ENCODE data around the gene ITGAV. TPM values are rescaled to one million over a fixed set of nuclear protein-coding genes. Genes with fewer than 3 reads are reported as not detected.

Gene ITGAV
- total RNA-seq, 1 donor: 311 TPM

DNA sequence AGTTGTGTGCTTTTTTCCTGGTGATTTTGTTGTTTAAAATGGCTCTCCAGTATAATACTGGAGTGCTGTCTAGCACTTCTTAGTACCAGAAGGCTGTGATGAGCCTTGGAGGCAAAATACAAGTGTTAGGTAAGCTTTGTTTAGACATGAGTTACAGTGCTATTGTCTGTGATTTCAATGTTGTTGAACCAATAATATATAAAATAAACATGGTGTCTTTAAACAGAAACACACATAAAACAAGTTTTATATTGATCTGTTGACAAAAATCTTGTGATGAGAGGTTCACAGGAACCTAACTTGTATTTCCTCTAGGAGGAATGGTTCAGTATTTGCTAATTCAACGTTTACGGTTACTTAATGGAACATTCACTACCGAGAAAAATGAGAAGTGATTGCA is 99.0 kb downstream of the ITGAV start:
- Histone ChIP-seq H3K9me3 (ENCODE audit: low read depth, low read length) (peaks cover 1% of the 10 kb centered on the region), H2AFZ (ENCODE audit: low read length) (no peak overlapping the region), H3K4me1 (ENCODE audit: insufficient read depth, low read length) (peaks cover 4% of the 10 kb centered on the region), H3K79me2 (ENCODE audit: insufficient read depth, low read length) (no peaks in the 10 kb centered on the region), H4K20me1 (ENCODE audit: insufficient read depth, low read length) (no peaks in the 10 kb centered on the region), H3K36me3 (ENCODE audit: insufficient read depth, low read length) (no peaks in the 10 kb centered on the region), H3K4me3 (ENCODE audit: insufficient read depth, low read length) (no peak overlapping the region), H3K27me3 (ENCODE audit: insufficient read depth, low read length) (no peaks in the 10 kb centered on the region), H3K4me2 (ENCODE audit: insufficient read depth, low read length) (no peak overlapping the region), H3K27ac (ENCODE audit: low read depth, low read length) (no peak overlapping the region)
- TF ChIP-seq, protein P1, sequence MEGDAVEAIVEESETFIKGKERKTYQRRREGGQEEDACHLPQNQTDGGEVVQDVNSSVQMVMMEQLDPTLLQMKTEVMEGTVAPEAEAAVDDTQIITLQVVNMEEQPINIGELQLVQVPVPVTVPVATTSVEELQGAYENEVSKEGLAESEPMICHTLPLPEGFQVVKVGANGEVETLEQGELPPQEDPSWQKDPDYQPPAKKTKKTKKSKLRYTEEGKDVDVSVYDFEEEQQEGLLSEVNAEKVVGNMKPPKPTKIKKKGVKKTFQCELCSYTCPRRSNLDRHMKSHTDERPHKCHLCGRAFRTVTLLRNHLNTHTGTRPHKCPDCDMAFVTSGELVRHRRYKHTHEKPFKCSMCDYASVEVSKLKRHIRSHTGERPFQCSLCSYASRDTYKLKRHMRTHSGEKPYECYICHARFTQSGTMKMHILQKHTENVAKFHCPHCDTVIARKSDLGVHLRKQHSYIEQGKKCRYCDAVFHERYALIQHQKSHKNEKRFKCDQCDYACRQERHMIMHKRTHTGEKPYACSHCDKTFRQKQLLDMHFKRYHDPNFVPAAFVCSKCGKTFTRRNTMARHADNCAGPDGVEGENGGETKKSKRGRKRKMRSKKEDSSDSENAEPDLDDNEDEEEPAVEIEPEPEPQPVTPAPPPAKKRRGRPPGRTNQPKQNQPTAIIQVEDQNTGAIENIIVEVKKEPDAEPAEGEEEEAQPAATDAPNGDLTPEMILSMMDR (IDR thresholded peaks at IDR 0.05; ENCODE audit: extremely low read depth, low read depth, low read length): no peak
- DNase-seq (ENCODE audit: insufficient read length, low spot score, missing footprints): no peak

DNA sequence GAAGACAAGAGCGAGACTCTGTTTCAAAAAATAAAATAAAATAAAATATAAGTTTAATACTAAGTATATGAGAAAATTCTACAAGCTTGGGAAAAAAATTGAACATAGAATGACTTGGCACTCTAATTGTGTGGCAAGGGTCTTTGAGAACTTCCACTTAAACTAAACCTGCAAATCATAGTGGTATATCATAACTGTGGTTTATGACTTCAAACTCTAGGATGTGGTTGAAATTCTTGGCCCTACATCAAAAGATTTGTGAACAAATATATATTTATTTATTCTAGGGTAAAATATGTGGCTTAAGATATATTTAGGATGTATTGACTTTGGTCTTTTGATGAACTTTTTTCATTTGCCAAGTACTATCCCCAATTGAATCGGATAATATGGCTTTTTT is 100.9 kb downstream of the ITGAV start:
- H3K4me1 ChIP-seq (ENCODE audit: insufficient read depth, low read length): peaks cover 11% of the 10 kb centered on the region
- DNase-seq (ENCODE audit: insufficient read length, low spot score, missing footprints): no peak
- H3K4me3 ChIP-seq (ENCODE audit: insufficient read depth, low read length): no peak overlapping the region
- H3K36me3 ChIP-seq (ENCODE audit: insufficient read depth, low read length): no peaks in the 10 kb centered on the region
- H3K79me2 ChIP-seq (ENCODE audit: insufficient read depth, low read length): peaks cover 8% of the 10 kb centered on the region
- TF ChIP-seq, protein P1 (IDR thresholded peaks at IDR 0.05; ENCODE audit: extremely low read depth, low read depth, low read length): no peak
- peaks cover 1% of the 10 kb centered on the region for H3K9me3 ChIP-seq (ENCODE audit: low read depth, low read length)
- H4K20me1 ChIP-seq (ENCODE audit: insufficient read depth, low read length): no peaks in the 10 kb centered on the region
- no peak overlapping the region for H3K27ac ChIP-seq (ENCODE audit: low read depth, low read length)
- H3K4me2 ChIP-seq (ENCODE audit: insufficient read depth, low read length): no peak overlapping the region
- no peaks in the 10 kb centered on the region for H3K27me3 ChIP-seq (ENCODE audit: insufficient read depth, low read length)
- no peak overlapping the region for H2AFZ ChIP-seq (ENCODE audit: low read length)

GRCh38 chr2:186691231-186691630 is 101.4 kb downstream of the ITGAV start:
- Histone ChIP-seq H4K20me1 (ENCODE audit: insufficient read depth, low read length) (no peaks in the 10 kb centered on the region), H3K4me2 (ENCODE audit: insufficient read depth, low read length) (no peak overlapping the region), H3K36me3 (ENCODE audit: insufficient read depth, low read length) (no peaks in the 10 kb centered on the region), H3K27me3 (ENCODE audit: insufficient read depth, low read length) (no peaks in the 10 kb centered on the region), H3K27ac (ENCODE audit: low read depth, low read length) (no peak overlapping the region), H3K9me3 (ENCODE audit: low read depth, low read length) (peaks cover 1% of the 10 kb centered on the region), H3K4me3 (ENCODE audit: insufficient read depth, low read length) (no peak overlapping the region), H3K4me1 (ENCODE audit: insufficient read depth, low read length) (peaks cover 12% of the 10 kb centered on the region), H3K79me2 (ENCODE audit: insufficient read depth, low read length) (peaks cover 12% of the 10 kb centered on the region), H2AFZ (ENCODE audit: low read length) (no peak overlapping the region)
- TF ChIP-seq, protein P1 (IDR thresholded peaks at IDR 0.05; ENCODE audit: extremely low read depth, low read depth, low read length): no peak
- peak; percentile 57 for DNase-seq (ENCODE audit: insufficient read length, low spot score, missing footprints)

DNA sequence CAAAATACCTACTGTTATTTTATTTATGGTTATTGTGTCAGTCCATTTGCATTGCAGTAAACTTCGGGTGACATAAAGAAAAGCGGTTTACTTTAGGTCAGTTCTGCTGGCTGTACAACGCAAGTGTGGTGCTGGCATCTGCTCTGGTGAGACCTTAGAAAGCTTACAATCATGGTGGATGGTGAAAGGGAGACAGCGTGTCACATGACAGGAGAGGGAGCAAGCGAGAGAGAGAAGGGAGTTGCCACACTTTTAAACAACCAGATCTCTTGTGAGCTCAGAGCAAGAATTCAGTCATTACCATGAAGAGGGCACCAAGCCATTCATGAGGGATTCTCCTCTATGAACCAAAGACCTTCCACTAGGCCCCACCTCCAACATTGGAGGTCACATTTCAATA is 102.0 kb downstream of the ITGAV start:
- no peak for DNase-seq (ENCODE audit: insufficient read length, low spot score, missing footprints)
- peaks cover 12% of the 10 kb centered on the region for H3K4me1 ChIP-seq (ENCODE audit: insufficient read depth, low read length)
- TF ChIP-seq, protein P1 (IDR thresholded peaks at IDR 0.05; ENCODE audit: extremely low read depth, low read depth, low read length): no peak

More for the DNA sequence above, 102.0 kb downstream of the ITGAV start:
- no peak overlapping the region for H3K4me2 ChIP-seq (ENCODE audit: insufficient read depth, low read length)
- H3K4me3 ChIP-seq (ENCODE audit: insufficient read depth, low read length): no peak overlapping the region
- no peaks in the 10 kb centered on the region for H3K27me3 ChIP-seq (ENCODE audit: insufficient read depth, low read length)
- H2AFZ ChIP-seq (ENCODE audit: low read length): no peak overlapping the region
- no peaks in the 10 kb centered on the region for H3K36me3 ChIP-seq (ENCODE audit: insufficient read depth, low read length)
- H3K9me3 ChIP-seq (ENCODE audit: low read depth, low read length): peaks cover 1% of the 10 kb centered on the region
- H4K20me1 ChIP-seq (ENCODE audit: insufficient read depth, low read length): peaks cover 3% of the 10 kb centered on the region
- peaks cover 18% of the 10 kb centered on the region for H3K79me2 ChIP-seq (ENCODE audit: insufficient read depth, low read length)
- H3K27ac ChIP-seq (ENCODE audit: low read depth, low read length): no peak overlapping the region

Data from osteoblast (primary cell).